Stimulated activated naive B cell treated with anti-CD40 and anti-IgM and Interleukin-4, amounts not matched to agents 10 μg/mL and 1 μg/mL and 100 μg/mL, for 72 hours (primary cell): ENCODE data around the gene IL4I1.

Experiments
- ATAC-seq, 2 donors: fragments of 150-1000 bp; cut with Tn5 transposase; replicated peaks; 2 replicates each; pipeline ENCODE4 v1.10.0; 2021; ENCODE audit warnings: moderate library complexity in 1 of 2
- DNase-seq: peaks from one replicate; pipeline ENCODE4 v3.0.0; 2021
- H3K27ac Mint-ChIP-seq: one replicate; pipeline ENCODE4 v1.8.0; 2022; ENCODE audit warnings: mild to moderate bottlenecking, mixed read lengths
- H3K27me3 Mint-ChIP-seq, 2 donors: one replicate each; pipeline ENCODE4 v1.8.0; 2022; ENCODE audit warnings: mixed read lengths in 2 of 2
- H3K36me3 Mint-ChIP-seq, 2 donors: one replicate each; pipeline ENCODE4 v1.8.0; 2022; ENCODE audit warnings: mixed read lengths in 2 of 2, mild to moderate bottlenecking in 1 of 2
- H3K4me1 Mint-ChIP-seq, 2 donors: one replicate each; pipeline ENCODE4 v1.8.0; 2022; ENCODE audit warnings: mixed read lengths in 2 of 2, mild to moderate bottlenecking in 1 of 2
- H3K4me3 Mint-ChIP-seq, 2 donors: one replicate each; pipeline ENCODE4 v1.8.0; 2022; ENCODE audit warnings: mild to moderate bottlenecking in 2 of 2, mixed read lengths in 2 of 2, moderate library complexity in 1 of 2
- H3K9me3 Mint-ChIP-seq, 2 donors: one replicate each; pipeline ENCODE4 v1.8.0; 2022; ENCODE audit warnings: mixed read lengths in 2 of 2, mild to moderate bottlenecking in 1 of 2

Gene IL4I1

DNA sequence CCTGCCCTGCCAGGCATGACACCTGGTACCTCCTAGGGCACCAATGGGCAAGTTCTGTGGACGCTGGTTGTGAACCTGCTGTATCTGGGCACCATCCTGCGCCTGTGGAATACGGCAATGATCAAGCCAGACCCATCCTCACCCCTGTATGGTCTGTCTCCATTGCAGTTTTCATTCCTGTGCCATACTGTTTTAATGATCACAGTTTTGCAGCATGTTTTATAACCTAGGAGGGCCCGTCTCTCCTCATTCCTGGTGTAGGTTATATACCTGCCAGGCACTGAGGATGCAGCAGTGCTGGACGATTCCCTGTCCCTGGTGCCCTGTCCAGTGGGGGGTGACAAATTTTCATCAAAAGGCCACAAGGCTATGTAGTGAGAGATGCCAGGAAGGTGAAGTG is 13.6 kb downstream of the IL4I1 start:
- Mint-ChIP-seq H3K4me1 (peaks cover 40 to 87% of the 10 kb centered on the region in 2 donors), H3K27me3 (no peaks in the 10 kb centered on the region), H3K9me3 (peaks cover 0 to 2% of the 10 kb centered on the region in 2 donors), H3K4me3 (no peak overlapping the region), H3K36me3 (peaks cover 69 to 89% of the 10 kb centered on the region in 2 donors), H3K27ac (peak overlapping the region; percentile 60)
- DNase-seq (no peak), ATAC-seq (no peak)

DNA sequence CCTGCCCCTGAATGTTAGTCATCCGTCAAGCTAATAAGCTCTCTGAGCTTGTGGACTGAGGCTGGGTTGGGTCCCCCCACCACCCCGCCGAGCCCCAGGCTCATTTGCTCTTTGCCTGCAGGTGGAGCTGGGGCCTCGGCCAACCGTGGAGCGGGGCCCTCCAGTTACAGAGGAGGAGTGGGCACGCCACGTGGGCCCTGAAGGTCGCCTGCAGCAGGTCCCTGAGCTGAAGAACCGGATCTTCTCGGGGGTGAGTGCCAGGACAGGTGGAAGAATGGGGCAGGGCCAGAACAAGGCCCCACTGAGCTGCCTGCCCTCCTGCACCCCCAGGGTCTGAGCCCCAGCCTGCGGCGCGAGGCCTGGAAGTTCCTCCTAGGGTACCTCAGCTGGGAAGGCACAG is 14.0 kb downstream of the IL4I1 start:
- no peaks in the 10 kb centered on the region for H3K27me3 Mint-ChIP-seq
- DNase-seq (no peak), ATAC-seq (no peak)
- H3K4me1 Mint-ChIP-seq = peaks cover 37 to 86% of the 10 kb centered on the region in 2 donors
- H3K27ac Mint-ChIP-seq = peak overlapping the region; percentile 73
- H3K4me3 Mint-ChIP-seq = no peak overlapping the region
- H3K9me3 Mint-ChIP-seq = peaks cover 0 to 2% of the 10 kb centered on the region in 2 donors
- H3K36me3 Mint-ChIP-seq = peaks cover 69 to 87% of the 10 kb centered on the region in 2 donors

DNA sequence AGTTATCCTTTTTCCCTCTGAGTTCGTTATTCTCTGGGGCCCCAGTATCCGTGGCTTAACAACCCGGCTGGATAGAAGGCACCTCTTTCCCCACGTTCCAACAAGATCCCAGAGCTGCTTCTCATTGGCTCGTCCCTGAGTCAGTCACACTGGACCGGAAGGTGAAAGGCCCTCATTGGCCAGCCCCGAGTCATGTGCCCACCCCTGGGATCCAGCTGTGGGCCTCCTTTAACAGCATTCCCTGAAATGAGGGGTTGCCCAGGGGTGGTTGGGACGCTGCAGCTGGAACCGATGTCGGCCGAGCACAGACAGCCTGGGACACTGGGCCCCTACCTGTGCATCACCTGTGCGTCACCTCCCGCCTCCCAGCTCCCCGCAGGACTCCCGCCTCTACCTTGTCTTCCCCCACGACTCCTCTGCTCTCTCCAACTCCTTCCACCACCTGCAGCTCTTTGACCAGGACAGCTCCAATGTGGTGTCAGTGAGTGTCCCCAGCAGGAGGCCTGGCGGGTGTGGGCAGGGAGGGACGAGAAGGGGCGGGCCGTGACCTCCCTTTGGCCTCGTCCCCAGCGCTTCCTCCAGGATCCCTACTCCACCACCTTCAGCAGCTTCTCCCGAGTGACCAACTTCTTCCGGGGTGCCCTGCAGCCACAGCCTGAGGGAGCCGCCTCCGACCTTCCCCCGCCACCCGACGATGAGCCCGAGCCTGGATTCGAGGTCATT is 14.9 kb downstream of the IL4I1 start:
- peak overlapping the region in 1 of 2 donors; percentile 36 for H3K4me3 Mint-ChIP-seq
- H3K36me3 Mint-ChIP-seq = peaks cover 66 to 79% of the 10 kb centered on the region in 2 donors
- peaks cover 29 to 77% of the 10 kb centered on the region in 2 donors for H3K4me1 Mint-ChIP-seq
- peak overlapping the region; percentile 79 for H3K27ac Mint-ChIP-seq
- DNase-seq (no peak), ATAC-seq (no peak)
- H3K27me3 Mint-ChIP-seq = no peaks in the 10 kb centered on the region
- peaks cover 0 to 2% of the 10 kb centered on the region in 2 donors for H3K9me3 Mint-ChIP-seq

DNA sequence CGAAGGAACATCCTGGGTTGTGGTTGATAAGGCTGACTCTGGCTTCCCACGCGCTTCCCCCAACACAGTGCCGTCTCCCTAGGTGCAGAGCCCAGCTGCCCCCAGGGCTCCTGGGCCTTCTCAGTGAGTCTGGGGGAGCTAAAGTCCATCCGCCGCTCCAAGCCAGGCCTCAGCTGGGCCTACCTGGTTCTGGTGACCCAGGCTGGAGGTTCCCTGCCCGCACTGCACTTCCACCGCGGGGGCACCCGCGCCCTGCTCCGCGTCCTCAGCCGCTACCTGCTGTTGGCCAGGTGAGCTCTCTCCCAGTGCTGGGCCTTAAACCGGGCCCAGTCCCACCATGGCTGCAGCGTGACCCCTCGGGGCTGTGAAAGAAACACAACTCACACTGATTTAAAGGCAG is 15.5 kb downstream of the IL4I1 start:
- no peak overlapping the region for H3K4me3 Mint-ChIP-seq
- H3K27me3 Mint-ChIP-seq = no peaks in the 10 kb centered on the region
- peaks cover 29 to 71% of the 10 kb centered on the region in 2 donors for H3K4me1 Mint-ChIP-seq
- H3K9me3 Mint-ChIP-seq = peaks cover 0 to 2% of the 10 kb centered on the region in 2 donors
- ATAC-seq (no peak), DNase-seq (no peak)
- H3K27ac Mint-ChIP-seq = no peak overlapping the region
- peaks cover 61 to 74% of the 10 kb centered on the region in 2 donors for H3K36me3 Mint-ChIP-seq

DNA sequence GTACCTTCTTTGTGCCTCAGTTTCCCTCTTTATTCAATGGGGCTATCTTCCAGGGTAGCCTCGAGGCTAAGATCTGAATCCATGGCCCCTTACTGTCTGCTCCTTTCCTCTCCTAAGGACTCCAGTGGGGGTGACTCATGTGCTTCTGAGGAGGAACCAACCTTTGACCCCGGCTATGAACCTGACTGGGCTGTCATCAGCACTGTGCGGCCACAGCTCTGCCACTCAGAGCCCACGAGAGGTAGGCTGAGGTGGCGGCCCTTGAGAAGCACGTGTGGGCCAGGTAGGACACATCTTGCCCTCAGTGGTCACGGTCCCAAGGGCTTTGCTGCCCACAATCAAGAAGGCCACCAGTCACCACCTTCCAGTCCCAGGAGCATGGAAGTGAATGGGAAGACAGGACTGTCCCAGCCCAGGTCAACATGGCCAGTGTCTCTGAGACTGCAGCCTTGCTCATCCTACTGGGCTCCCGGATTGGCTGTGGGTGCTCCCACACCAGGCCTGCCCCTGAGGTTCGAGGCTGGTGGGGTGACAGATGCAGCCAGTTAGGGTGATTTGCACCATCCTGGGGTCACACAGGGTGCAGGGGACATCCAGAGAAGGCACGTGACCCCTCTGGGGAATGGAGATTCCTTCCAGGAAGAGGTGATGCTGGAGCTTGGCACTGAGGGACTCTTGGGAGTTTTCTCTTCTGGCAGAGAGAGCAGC is 16.4 kb downstream of the IL4I1 start:
- Mint-ChIP-seq H3K27ac (no peak overlapping the region), H3K27me3 (no peaks in the 10 kb centered on the region), H3K4me3 (no peak overlapping the region), H3K9me3 (peaks cover 0 to 2% of the 10 kb centered on the region in 2 donors), H3K36me3 (peaks cover 60 to 73% of the 10 kb centered on the region in 2 donors), H3K4me1 (peaks cover 33 to 72% of the 10 kb centered on the region in 2 donors)
- DNase-seq (no peak), ATAC-seq (no peak)

DNA sequence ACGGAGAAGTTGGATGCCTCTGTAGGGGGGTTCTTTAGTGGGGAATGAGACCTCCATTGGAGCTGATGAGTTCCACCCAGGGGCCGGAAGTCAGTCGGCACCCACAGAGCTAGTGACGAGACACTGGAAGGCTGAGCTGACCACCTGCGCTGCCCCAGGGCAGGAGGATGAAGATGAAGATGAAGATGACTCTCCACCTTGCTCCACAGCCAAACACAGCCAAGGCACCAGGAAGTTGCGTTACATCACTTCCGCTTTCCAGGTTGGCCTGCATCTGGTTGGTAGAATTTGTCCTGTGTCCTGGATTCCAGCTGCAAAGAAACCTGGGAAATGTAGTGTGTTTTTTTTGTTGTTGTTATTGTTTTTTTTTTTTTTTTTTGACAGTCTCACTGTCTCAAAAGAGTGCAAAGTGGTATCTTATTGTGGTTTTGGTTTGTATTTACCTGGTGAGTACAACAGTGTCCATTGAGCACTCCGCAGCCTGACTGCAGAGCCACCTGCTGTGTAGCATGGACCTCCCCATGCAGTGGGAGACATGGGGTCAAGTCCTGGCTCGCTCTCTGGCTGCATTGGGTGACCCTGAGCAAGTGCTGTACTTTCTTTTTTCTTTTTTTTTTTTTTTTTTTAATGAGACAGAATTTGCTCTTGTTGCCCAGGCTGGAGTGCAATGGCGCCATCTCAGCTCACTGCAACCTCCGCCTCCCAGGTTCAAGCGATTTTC is 17.3 kb downstream of the IL4I1 start:
- Mint-ChIP-seq H3K4me1 (peaks cover 31 to 71% of the 10 kb centered on the region in 2 donors), H3K4me3 (peak overlapping the region in 1 of 2 donors; percentile 9), H3K27ac (peak overlapping the region; percentile 42), H3K36me3 (peaks cover 54 to 64% of the 10 kb centered on the region in 2 donors), H3K27me3 (no peaks in the 10 kb centered on the region), H3K9me3 (peaks cover 0 to 2% of the 10 kb centered on the region in 2 donors)
- ATAC-seq = no peak
- DNase-seq = no peak

DNA sequence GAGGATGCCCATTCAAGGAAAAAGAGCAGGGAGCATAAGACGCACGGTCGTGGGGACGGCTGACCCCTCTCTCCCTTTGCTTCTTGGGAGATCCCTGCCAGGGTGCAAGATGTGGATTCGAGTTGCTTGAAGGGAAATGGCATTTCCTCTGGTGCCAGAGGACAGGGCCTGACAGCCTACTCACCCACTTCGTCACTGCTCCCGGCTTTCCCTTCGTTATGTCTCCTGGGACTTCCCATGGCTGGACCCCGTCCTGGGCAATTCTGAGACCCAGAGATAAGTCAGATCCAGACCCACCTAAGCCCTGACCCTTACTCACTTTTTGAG is 18.0 kb downstream of the IL4I1 start:
- peaks cover 30 to 70% of the 10 kb centered on the region in 2 donors for H3K4me1 Mint-ChIP-seq
- DNase-seq = no peak
- H3K9me3 Mint-ChIP-seq = peaks cover 0 to 2% of the 10 kb centered on the region in 2 donors
- no peak overlapping the region for H3K27ac Mint-ChIP-seq
- H3K27me3 Mint-ChIP-seq = no peaks in the 10 kb centered on the region
- H3K36me3 Mint-ChIP-seq = peaks cover 52 to 65% of the 10 kb centered on the region in 2 donors
- no peak for ATAC-seq
- no peak overlapping the region for H3K4me3 Mint-ChIP-seq

DNA sequence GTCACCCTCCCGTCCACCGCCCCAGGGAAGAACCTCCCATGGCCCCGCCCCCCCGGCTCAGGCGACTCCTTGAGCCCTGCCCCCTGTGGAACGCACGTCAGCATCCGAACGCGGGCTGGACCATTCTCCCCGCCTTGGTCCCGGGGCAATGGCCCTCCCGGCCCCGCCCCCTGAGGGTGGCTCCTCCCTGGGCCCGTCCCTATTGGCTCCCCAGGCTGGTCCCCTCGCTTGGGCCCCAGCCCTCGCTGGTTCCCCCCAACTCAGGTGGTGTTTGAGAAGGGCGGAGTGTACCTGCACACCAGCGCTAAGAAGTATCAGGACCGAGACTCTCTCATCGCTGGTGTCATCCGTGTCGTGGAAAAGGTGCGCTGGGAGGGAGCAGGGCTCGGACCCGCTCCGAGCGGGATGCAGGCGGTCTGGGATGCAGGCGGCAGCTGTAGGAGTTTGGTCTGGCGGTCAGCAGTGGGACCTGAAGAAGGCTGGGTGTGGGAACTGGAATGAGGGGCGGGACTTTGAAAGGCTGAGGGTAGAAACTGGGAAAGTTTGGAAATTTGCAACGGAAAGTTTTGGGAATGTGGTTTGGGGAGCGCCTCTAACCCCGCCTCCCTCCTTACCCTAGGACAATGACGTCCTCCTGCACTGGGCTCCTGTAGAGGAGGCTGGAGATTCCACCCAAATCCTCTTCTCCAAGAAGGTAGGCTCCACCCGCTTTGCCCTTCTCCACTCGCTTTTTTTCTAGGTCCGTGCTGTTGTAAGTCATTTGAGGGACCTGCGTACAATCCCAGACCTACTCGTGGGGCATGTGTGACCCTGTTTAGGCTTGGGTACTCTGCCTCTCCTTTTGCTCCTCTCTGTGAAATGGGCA is 18.6 kb downstream of the IL4I1 start:
- Mint-ChIP-seq H3K27ac (no peak overlapping the region), H3K9me3 (no peaks in the 10 kb centered on the region), H3K4me1 (peaks cover 29 to 64% of the 10 kb centered on the region in 2 donors), H3K36me3 (peaks cover 46 to 62% of the 10 kb centered on the region in 2 donors), H3K27me3 (no peaks in the 10 kb centered on the region), H3K4me3 (no peak overlapping the region)
- peak; percentile 74 to 76 for ATAC-seq
- DNase-seq = peak; percentile 97

DNA sequence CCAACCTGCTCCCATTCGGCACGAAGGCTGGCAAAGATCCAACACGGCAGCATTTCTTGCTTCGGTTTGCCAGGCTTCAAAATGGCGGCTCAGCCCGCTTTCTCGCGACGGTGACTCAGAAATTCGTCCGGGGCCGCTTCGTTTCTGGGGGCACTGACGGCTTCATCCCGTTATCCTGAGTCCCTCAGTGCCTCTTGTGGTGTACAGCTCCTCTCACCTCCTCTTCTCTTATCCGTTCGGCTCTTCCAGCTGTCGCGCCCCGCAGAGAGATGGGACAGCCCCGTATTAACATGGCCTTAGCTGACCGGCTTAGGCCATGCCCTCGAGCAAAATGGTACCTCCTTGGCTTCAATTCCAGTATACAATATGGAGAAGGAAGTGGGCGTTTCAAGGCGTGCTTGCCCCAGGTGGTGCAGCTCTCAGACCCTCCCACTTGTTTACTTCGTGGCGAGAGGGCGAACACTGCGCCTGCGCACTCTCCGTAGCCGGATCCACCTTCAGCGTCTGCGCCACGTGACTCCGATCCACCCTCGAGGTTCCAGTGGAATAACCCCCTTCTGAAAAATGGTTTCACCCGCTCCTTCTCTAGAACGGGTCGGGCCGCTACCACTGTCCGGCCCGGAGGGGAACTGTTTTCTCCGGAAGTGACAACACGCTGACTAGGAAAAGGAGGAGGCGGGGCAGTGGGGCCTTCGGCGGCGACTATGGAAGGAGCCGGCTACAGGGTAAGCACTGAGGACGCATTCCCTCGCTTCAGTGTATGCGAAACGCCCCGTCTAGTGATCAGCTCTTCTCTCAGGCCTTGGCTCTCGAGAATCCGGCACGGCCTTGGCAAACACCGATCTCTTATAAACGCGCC is 19.4 kb downstream of the IL4I1 start, which contains the start of the genes AKT1S1 and TBC1D17:
Gene AKT1S1, minus strand, starts transcription at position 336 of the 859 bp plus-strand sequence. CDS start 4,060 bp downstream, outside the sequence.
Gene TBC1D17, plus strand, starts transcription at position 683 of the 859 bp plus-strand sequence. Its CDS starts 22 bp downstream, at position 705.
- Mint-ChIP-seq H3K36me3 (peaks cover 40 to 56% of the 10 kb centered on the region in 2 donors), H3K9me3 (no peaks in the 10 kb centered on the region), H3K4me3 (no peak within 1 kb of the TSS), H3K4me1 (peaks cover 27 to 60% of the 10 kb centered on the region in 2 donors), H3K27me3 (no peaks in the 10 kb centered on the region), H3K27ac (no peak within 1 kb of the TSS)
- peak; percentile 100 for DNase-seq
- ATAC-seq = peak; percentile 77 to 78

DNA sequence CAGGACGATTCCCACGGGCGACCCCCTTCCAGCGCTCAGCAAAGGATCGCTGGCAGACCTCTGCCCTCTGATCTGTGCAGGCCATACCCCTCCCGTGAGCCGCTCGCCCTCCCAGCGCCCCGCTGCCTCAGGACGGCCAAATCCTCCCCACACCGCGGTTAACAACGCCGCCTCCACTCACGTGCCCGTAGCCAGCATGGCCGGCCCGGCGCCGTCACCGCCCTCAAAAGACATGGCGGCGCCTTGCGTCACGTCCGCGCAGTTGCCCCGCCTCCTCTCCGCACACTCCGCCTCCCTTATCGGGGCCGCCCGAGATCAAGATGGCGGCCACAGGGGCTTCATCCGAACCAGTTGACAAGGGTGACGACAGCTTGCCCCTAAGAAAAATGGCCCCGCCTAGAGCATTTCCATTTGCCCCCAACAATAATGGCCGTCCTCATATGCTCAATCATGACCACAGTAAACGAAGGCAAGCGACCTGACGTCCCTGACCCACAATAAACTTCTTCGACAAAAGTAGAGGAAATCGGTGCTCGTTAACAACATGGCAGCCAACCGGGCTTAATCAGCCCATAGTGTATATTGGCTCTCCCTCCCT is 20.2 kb downstream of the IL4I1 start:
- DNase-seq (peak; percentile 98), ATAC-seq (peak; percentile 62 to 69)
- no peak overlapping the region for H3K27ac Mint-ChIP-seq
- H3K36me3 Mint-ChIP-seq = peaks cover 39 to 55% of the 10 kb centered on the region in 2 donors
- peaks cover 29 to 60% of the 10 kb centered on the region in 2 donors for H3K4me1 Mint-ChIP-seq
- H3K4me3 Mint-ChIP-seq = no peak overlapping the region
- no peaks in the 10 kb centered on the region for H3K9me3 Mint-ChIP-seq
- H3K27me3 Mint-ChIP-seq = no peaks in the 10 kb centered on the region

DNA sequence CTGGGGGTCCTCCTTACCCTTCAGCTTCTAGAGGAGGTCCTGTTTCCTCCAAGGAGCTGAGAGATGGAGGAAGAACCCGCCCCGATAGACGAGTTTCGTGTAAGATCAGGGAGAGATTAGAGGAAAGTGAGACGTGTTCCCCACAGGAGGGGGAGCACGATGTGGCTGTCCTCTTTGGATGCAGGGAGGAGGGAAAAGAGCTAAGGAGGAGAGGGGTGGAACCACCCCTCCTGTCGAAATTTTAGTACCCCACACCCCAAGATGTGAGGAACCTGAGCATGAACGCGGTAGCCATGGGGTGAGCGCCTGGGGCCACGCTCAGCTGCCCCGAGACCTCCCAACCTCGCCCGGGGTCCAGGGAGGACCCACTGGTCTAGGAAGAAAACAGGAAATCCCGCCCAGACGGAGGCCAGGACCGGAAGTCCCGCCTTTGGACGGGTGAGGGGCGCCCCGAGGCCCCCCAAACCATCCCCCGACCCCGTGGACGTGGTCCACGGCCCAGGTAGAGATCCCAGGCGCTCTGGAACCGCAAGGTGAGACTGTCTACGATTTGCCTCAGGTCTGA is 20.7 kb downstream of the IL4I1 start:
- no peaks in the 10 kb centered on the region for H3K27me3 Mint-ChIP-seq

DNA sequence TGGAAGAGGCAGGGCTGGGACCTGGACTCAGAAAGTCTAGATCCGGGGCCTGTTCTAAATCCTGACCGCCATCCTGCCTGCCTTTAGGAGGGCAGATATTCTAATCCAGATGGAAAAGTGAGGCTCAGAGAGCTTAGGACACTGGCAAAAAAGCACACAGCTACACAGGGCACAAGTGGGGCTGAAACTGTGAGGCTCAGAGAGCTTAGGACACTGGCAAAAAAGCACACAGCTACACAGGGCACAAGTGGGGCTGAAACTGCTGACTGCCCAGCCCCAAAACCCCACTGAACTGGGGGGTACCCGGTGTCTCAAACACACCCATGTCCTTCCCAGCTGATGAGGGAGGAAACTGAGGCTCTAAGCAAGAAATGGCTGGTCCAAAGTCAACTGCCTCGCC is 21.5 kb downstream of the IL4I1 start:
- no peak for DNase-seq
- ATAC-seq = no peak
- Mint-ChIP-seq H3K4me3 (no peak overlapping the region), H3K27ac (no peak overlapping the region), H3K36me3 (peaks cover 28 to 41% of the 10 kb centered on the region in 2 donors), H3K27me3 (no peaks in the 10 kb centered on the region), H3K9me3 (no peaks in the 10 kb centered on the region), H3K4me1 (peaks cover 27 to 58% of the 10 kb centered on the region in 2 donors)

More for the DNA sequence above, 20.7 kb downstream of the IL4I1 start:
- peak; percentile 49 for DNase-seq
- no peaks in the 10 kb centered on the region for H3K9me3 Mint-ChIP-seq
- no peak for ATAC-seq
- no peak overlapping the region for H3K4me3 Mint-ChIP-seq
- peaks cover 33 to 49% of the 10 kb centered on the region in 2 donors for H3K36me3 Mint-ChIP-seq
- peaks cover 26 to 57% of the 10 kb centered on the region in 2 donors for H3K4me1 Mint-ChIP-seq
- H3K27ac Mint-ChIP-seq = no peak overlapping the region
